Astrocyte of the hippocampus (primary cell): Measurements from ENCODE around the gene UCK2.

Experiments used
- DNase-seq: peaks from one replicate; pipeline ENCODE4 v3.0.0; 2011; ENCODE audit warnings: low read depth, low spot score

UCK2 gene

GRCh38 chr1:165900576-165901380 is 73.4 kb downstream of the UCK2 start:
- peak; percentile 46 for DNase-seq

- DNase-seq = no peak
Measured at GRCh38 chr1:165902565-165902964, 75.2 kb downstream of the UCK2 start.

- DNase-seq = peak; percentile 50
Measured at GRCh38 chr1:165903672-165904071, 76.3 kb downstream of the UCK2 start.

- no peak for DNase-seq
Measured at GRCh38 chr1:165904948-165905347, 77.5 kb downstream of the UCK2 start.

GRCh38 chr1:165905853-165906252 is 78.4 kb downstream of the UCK2 start:
- DNase-seq = no peak

GRCh38 chr1:165907256-165907857 is 79.9 kb downstream of the UCK2 start:
- DNase-seq = no peak

- no peak for DNase-seq
Measured at GRCh38 chr1:165910764-165911421, 83.5 kb downstream of the UCK2 start.

- no peak for DNase-seq
Measured at GRCh38 chr1:165911609-165912281, 84.3 kb downstream of the UCK2 start.

GRCh38 chr1:165912638-165913037 is 85.2 kb downstream of the UCK2 start:
- no peak for DNase-seq

- DNase-seq = peak; percentile 89
Measured at GRCh38 chr1:165914136-165914798, 86.9 kb downstream of the UCK2 start.

GRCh38 chr1:165915480-165915879 is 88.1 kb downstream of the UCK2 start:
- no peak for DNase-seq

- no peak for DNase-seq
Measured at GRCh38 chr1:165915932-165916348, 88.5 kb downstream of the UCK2 start.

- DNase-seq = no peak
Measured at GRCh38 chr1:165917166-165917565, 89.8 kb downstream of the UCK2 start.

- no peak for DNase-seq
Measured at GRCh38 chr1:165924117-165924516, 96.7 kb downstream of the UCK2 start.

- no peak for DNase-seq
Measured at GRCh38 chr1:165925498-165926079, 98.2 kb downstream of the UCK2 start.

GRCh38 chr1:165927169-165927568 is 99.8 kb downstream of the UCK2 start:
- no peak for DNase-seq

- peak; percentile 67 for DNase-seq
Measured at GRCh38 chr1:165928075-165928731, 100.8 kb downstream of the UCK2 start.

GRCh38 chr1:165930961-165931360 is 103.5 kb downstream of the UCK2 start:
- no peak for DNase-seq

GRCh38 chr1:165933446-165934170 is 106.2 kb downstream of the UCK2 start:
- no peak for DNase-seq

GRCh38 chr1:165936542-165936941 is 109.1 kb downstream of the UCK2 start:
- DNase-seq = no peak
